ENCODE measurements around the gene CTNND1. TPM values are rescaled to one million over a fixed set of nuclear protein-coding genes. Genes with fewer than 3 reads are reported as not detected.

CTNND1 gene
- polyA plus RNA-seq, 1 donor from 2014 or later = 70.3 TPM

- no peaks in the 10 kb centered on the region for H3K27me3 ChIP-seq (ENCODE audit: insufficient read depth, low read depth, low read length)
- H3K36me3 ChIP-seq (ENCODE audit: insufficient read depth, low read length) = peaks cover 13% of the 10 kb centered on the region
- peaks cover 31% of the 10 kb centered on the region for H3K79me2 ChIP-seq (replicated peaks; ENCODE audit: insufficient read depth, low read length)
- H3K4me3 ChIP-seq (ENCODE audit: low read length) = no peak overlapping the region
- no peaks in the 10 kb centered on the region for H3F3A ChIP-seq (ENCODE audit: insufficient read depth, low read length, poor library complexity, severe bottlenecking)
- H3K27ac ChIP-seq (ENCODE audit: low read length) = no peak overlapping the region
- H2AFZ ChIP-seq (ENCODE audit: low read depth, low read length) = no peak overlapping the region
- peak overlapping the region; percentile 58 for H3K9ac ChIP-seq (ENCODE audit: low read length)
- H3K9me2 ChIP-seq (ENCODE audit: insufficient read depth, low read length) = no peaks in the 10 kb centered on the region
- TF ChIP-seq SMC3 (conservative IDR thresholded peaks at IDR 0.05; ENCODE audit: poor library complexity) (no peak), REST (IDR thresholded peaks at IDR 0.05; ENCODE audit: borderline replicate concordance) (no peak), EZH2 (IDR thresholded peaks at IDR 0.05; ENCODE audit: borderline replicate concordance, insufficient read depth, low read length, poor library complexity, severe bottlenecking) (no peak), EP300 (conservative IDR thresholded peaks at IDR 0.05; ENCODE audit: poor library complexity, severe bottlenecking) (no peak), TAF1 (IDR thresholded peaks at IDR 0.05; ENCODE audit: low read depth) (no peak), RAD21 (conservative IDR thresholded peaks at IDR 0.05) (no peak), POLR2AphosphoS5 (IDR thresholded peaks at IDR 0.05) (no peak), MXI1 (conservative IDR thresholded peaks at IDR 0.05; ENCODE audit: poor library complexity, severe bottlenecking) (no peak), CTCF (IDR thresholded peaks at IDR 0.05; ENCODE audit: poor library complexity, severe bottlenecking) (no peak)
- no peaks in the 10 kb centered on the region for H3K9me3 ChIP-seq (ENCODE audit: low read length)
- no peaks in the 10 kb centered on the region for H4K20me1 ChIP-seq (ENCODE audit: insufficient read depth)
- H3K4me2 ChIP-seq (ENCODE audit: low read length) = no peak overlapping the region
These were observed 39.5 kb downstream of the CTNND1 start for GRCh38 chr11:57801183-57801485.

GRCh38 chr11:57802411-57802810 is 40.8 kb downstream of the CTNND1 start:
- no peaks in the 10 kb centered on the region for H3K9me3 ChIP-seq (ENCODE audit: low read length)
- TF ChIP-seq REST (IDR thresholded peaks at IDR 0.05; ENCODE audit: borderline replicate concordance) (no peak), EP300 (conservative IDR thresholded peaks at IDR 0.05; ENCODE audit: poor library complexity, severe bottlenecking) (no peak), POLR2AphosphoS5 (IDR thresholded peaks at IDR 0.05) (no peak), CTCF (IDR thresholded peaks at IDR 0.05; ENCODE audit: poor library complexity, severe bottlenecking) (no peak), TAF1 (IDR thresholded peaks at IDR 0.05; ENCODE audit: low read depth) (no peak), RAD21 (conservative IDR thresholded peaks at IDR 0.05) (no peak), EZH2 (IDR thresholded peaks at IDR 0.05; ENCODE audit: borderline replicate concordance, insufficient read depth, low read length, poor library complexity, severe bottlenecking) (no peak), MXI1 (conservative IDR thresholded peaks at IDR 0.05; ENCODE audit: poor library complexity, severe bottlenecking) (no peak)
- H3K36me3 ChIP-seq (ENCODE audit: insufficient read depth, low read length) = peaks cover 13% of the 10 kb centered on the region
- H3K9me2 ChIP-seq (ENCODE audit: insufficient read depth, low read length) = no peaks in the 10 kb centered on the region
- no peaks in the 10 kb centered on the region for H3K27me3 ChIP-seq (ENCODE audit: insufficient read depth, low read depth, low read length)
- peaks cover 31% of the 10 kb centered on the region for H3K79me2 ChIP-seq (replicated peaks; ENCODE audit: insufficient read depth, low read length)
- no peak overlapping the region for H3K4me3 ChIP-seq (ENCODE audit: low read length)
- no peak overlapping the region for H2AFZ ChIP-seq (ENCODE audit: low read depth, low read length)
- no peak overlapping the region for H3K27ac ChIP-seq (ENCODE audit: low read length)
- H3K9ac ChIP-seq (ENCODE audit: low read length) = no peak overlapping the region
- H3F3A ChIP-seq (ENCODE audit: insufficient read depth, low read length, poor library complexity, severe bottlenecking) = no peaks in the 10 kb centered on the region
- no peak overlapping the region for H3K4me2 ChIP-seq (ENCODE audit: low read length)
- no peaks in the 10 kb centered on the region for H4K20me1 ChIP-seq (ENCODE audit: insufficient read depth)

Data from neural cell (in vitro differentiated cells).